Measurements from ENCODE around the gene KEL.

Gene KEL

DNA sequence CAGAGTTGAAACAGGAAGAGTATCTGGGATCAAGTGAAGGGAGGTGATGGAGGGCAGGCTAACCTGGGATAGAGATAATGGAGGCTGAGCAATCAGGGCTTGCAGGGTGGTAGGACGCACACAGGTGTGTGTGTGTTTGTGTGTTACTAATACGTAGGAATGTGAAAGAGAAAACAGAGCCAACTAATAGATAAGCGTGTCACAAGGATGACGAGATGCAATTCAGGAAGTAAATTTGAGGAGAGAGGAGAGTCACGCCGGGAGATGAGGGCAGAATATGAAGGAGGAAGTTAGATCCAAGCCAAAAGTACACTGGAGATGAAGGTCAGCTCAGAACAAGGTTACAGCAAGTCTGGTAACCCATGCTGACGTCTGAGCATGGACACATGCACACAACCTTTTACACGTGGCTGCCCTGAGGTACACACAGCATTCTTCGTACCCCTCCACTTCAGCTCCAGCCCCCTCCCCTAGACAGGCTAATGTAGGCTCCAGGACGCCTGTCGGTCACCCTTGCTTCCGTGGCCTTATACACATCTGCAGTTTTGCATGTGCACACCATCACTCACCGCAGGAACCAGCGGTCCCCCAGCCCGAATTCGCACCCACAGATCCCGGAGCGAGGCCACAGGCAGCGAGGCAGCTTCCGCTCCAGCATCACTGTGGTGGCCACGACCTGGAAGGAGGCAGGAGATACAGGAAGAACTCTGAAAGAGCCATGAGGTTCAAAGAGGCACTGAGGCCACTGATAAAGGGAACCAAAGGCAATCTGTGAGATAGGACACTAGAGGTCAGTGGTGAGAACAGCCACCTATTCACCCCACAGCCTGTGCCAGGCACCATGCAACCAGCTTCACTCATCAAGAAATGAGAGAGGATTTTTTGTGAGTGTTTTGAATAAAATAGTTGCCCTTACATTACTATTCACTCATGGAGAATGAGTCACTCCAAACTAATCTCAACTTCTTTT, 53.0 kb downstream of the KEL start:
- Histone ChIP-seq H2AK5ac (ENCODE audit: low read depth, low read length) (no peak overlapping the region), H2BK120ac (ENCODE audit: low read depth, low read length) (no peak overlapping the region), H3K18ac (ENCODE audit: low read length) (peak overlapping the region; percentile 33), H3K23ac (ENCODE audit: low read depth, low read length, poor library complexity) (no peak overlapping the region), H2BK15ac (ENCODE audit: low read length) (no peak overlapping the region), H3K4me2 (ENCODE audit: insufficient read depth, low read length, poor library complexity, severe bottlenecking) (no peak overlapping the region), H3K9ac (ENCODE audit: low read depth, low read length, poor library complexity) (no peak overlapping the region), H3K27me3 (ENCODE audit: control insufficient read depth in 3 of 3, insufficient read depth in 3 of 3, low read depth in 1 of 3, low read length in 3 of 3) (no peaks in the 10 kb centered on the region), H3K36me3 (replicated peaks in 1 of 2; ENCODE audit: control insufficient read depth in 2 of 2, insufficient read depth in 2 of 2, low read length in 2 of 2) (no peaks in the 10 kb centered on the region), H2BK12ac (ENCODE audit: low read length) (no peak overlapping the region), H2AFZ (ENCODE audit: low read length) (no peak overlapping the region), H3K4me1 (ENCODE audit: control insufficient read depth in 2 of 2, insufficient read depth in 1 of 2, low read depth in 1 of 2, low read length in 2 of 2) (no peaks in the 10 kb centered on the region), H3K9me3 (replicated peaks in 1 of 2; ENCODE audit: control insufficient read depth in 2 of 2, insufficient read depth in 1 of 2, low read depth in 1 of 2, low read length in 2 of 2) (peaks cover 0 to 2% of the 10 kb centered on the region in 2 donors), H3K4ac (ENCODE audit: low read length) (no peak overlapping the region), H3K27ac (replicated peaks; ENCODE audit: low read length) (no peak overlapping the region), H2BK5ac (ENCODE audit: low read length) (no peak overlapping the region), H3K79me1 (ENCODE audit: low read depth, low read length) (no peaks in the 10 kb centered on the region), H3K4me3 (ENCODE audit: low read length in 2 of 2) (no peak overlapping the region), H4K91ac (ENCODE audit: low read depth, low read length, poor library complexity) (no peak overlapping the region), H3K14ac (ENCODE audit: low read length) (no peak overlapping the region), H4K8ac (ENCODE audit: low read depth, low read length) (no peak overlapping the region)
- no peak for DNase-seq (ENCODE audit: low spot score)
- no CpG with 5 or more reads among the region's 21 CpGs for WGBS, 2 donors (ENCODE audit: extremely low coverage in 2 of 2, insufficient read length in 2 of 2, insufficient replicate concordance in 1 of 2)

DNA sequence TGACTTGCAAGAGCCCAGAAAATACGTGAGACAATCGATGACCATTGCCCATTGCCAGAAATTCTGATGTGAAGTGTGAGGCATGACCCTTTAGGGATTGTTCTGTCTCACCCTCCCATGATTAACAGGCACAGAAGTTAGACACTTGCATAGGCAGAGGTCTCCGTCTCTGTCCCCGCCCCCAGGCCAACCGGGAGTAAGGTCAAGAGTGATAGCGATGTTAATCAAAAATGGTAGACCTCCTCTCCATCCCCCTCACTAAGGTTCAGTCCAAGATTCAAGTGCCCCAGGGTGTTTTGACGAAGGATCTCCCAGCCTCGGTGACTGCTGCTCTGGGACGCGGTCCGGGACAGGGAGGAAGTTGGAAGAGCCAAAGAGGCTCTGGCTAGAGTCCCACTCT, 53.9 kb downstream of the KEL start:
- Histone ChIP-seq H3K4me1 (ENCODE audit: control insufficient read depth in 2 of 2, insufficient read depth in 1 of 2, low read depth in 1 of 2, low read length in 2 of 2) (no peaks in the 10 kb centered on the region), H3K4me2 (ENCODE audit: insufficient read depth, low read length, poor library complexity, severe bottlenecking) (no peak overlapping the region), H4K91ac (ENCODE audit: low read depth, low read length, poor library complexity) (no peak overlapping the region), H4K8ac (ENCODE audit: low read depth, low read length) (no peak overlapping the region), H2BK15ac (ENCODE audit: low read length) (no peak overlapping the region), H2BK120ac (ENCODE audit: low read depth, low read length) (no peak overlapping the region), H3K4ac (ENCODE audit: low read length) (no peak overlapping the region), H3K14ac (ENCODE audit: low read length) (no peak overlapping the region), H2BK12ac (ENCODE audit: low read length) (no peak overlapping the region), H3K79me1 (ENCODE audit: low read depth, low read length) (no peaks in the 10 kb centered on the region), H3K9me3 (replicated peaks in 1 of 2; ENCODE audit: control insufficient read depth in 2 of 2, insufficient read depth in 1 of 2, low read depth in 1 of 2, low read length in 2 of 2) (peaks cover 0 to 2% of the 10 kb centered on the region in 2 donors), H3K23ac (ENCODE audit: low read depth, low read length, poor library complexity) (no peak overlapping the region), H3K18ac (ENCODE audit: low read length) (no peak overlapping the region), H3K4me3 (ENCODE audit: low read length in 2 of 2) (no peak overlapping the region), H3K36me3 (replicated peaks in 1 of 2; ENCODE audit: control insufficient read depth in 2 of 2, insufficient read depth in 2 of 2, low read length in 2 of 2) (no peaks in the 10 kb centered on the region), H3K27ac (replicated peaks; ENCODE audit: low read length) (no peak overlapping the region), H2AK5ac (ENCODE audit: low read depth, low read length) (no peak overlapping the region), H2AFZ (ENCODE audit: low read length) (no peak overlapping the region), H3K9ac (ENCODE audit: low read depth, low read length, poor library complexity) (no peak overlapping the region), H3K27me3 (ENCODE audit: control insufficient read depth in 3 of 3, insufficient read depth in 3 of 3, low read depth in 1 of 3, low read length in 3 of 3) (no peaks in the 10 kb centered on the region), H2BK5ac (ENCODE audit: low read length) (no peak overlapping the region)
- no peak for DNase-seq (ENCODE audit: low spot score)
- no CpG with 5 or more reads among the region's 11 CpGs for WGBS, 2 donors (ENCODE audit: extremely low coverage in 2 of 2, insufficient read length in 2 of 2, insufficient replicate concordance in 1 of 2)

DNA sequence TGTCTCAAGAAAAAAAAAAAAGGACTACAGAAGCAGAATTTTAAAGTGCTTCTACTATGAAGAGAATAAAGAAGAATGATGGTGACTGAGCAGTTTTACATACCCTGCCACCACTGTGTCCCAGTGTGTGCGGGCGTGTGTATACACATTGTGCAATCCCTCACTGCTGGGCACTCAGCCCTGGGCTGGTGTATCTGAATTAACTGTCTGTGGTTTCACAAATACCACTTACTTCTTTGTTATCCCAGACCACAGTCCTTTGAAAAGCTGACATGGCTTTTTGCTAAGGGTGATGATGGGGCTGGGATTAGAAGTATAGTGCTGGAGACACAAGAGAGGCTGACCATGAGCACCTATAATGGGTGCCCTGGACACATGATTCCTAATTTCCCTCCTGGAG, 55.5 kb downstream of the KEL start:
- no peak overlapping the region for H2BK12ac ChIP-seq (ENCODE audit: low read length)
- H3K4ac ChIP-seq (ENCODE audit: low read length) = no peak overlapping the region
- H3K4me2 ChIP-seq (ENCODE audit: insufficient read depth, low read length, poor library complexity, severe bottlenecking) = no peak overlapping the region
- no peak overlapping the region for H3K18ac ChIP-seq (ENCODE audit: low read length)
- no peak overlapping the region for H2BK5ac ChIP-seq (ENCODE audit: low read length)
- H4K91ac ChIP-seq (ENCODE audit: low read depth, low read length, poor library complexity) = no peak overlapping the region
- no peak overlapping the region for H3K14ac ChIP-seq (ENCODE audit: low read length)
- no peak overlapping the region for H3K27ac ChIP-seq (replicated peaks; ENCODE audit: low read length)
- no peak overlapping the region for H2BK120ac ChIP-seq (ENCODE audit: low read depth, low read length)
- H3K9me3 ChIP-seq (replicated peaks in 1 of 2; ENCODE audit: control insufficient read depth in 2 of 2, insufficient read depth in 1 of 2, low read depth in 1 of 2, low read length in 2 of 2) = peaks cover 0 to 2% of the 10 kb centered on the region in 2 donors
- no peak overlapping the region for H2AFZ ChIP-seq (ENCODE audit: low read length)
- no peak overlapping the region for H2BK15ac ChIP-seq (ENCODE audit: low read length)
- no CpG with 5 or more reads among the region's 2 CpGs for WGBS, 2 donors (ENCODE audit: extremely low coverage in 2 of 2, insufficient read length in 2 of 2, insufficient replicate concordance in 1 of 2)
- no peak overlapping the region for H3K23ac ChIP-seq (ENCODE audit: low read depth, low read length, poor library complexity)
- H3K27me3 ChIP-seq (ENCODE audit: control insufficient read depth in 3 of 3, insufficient read depth in 3 of 3, low read depth in 1 of 3, low read length in 3 of 3) = no peaks in the 10 kb centered on the region
- DNase-seq (ENCODE audit: low spot score) = no peak
- no peaks in the 10 kb centered on the region for H3K79me1 ChIP-seq (ENCODE audit: low read depth, low read length)
- no peak overlapping the region for H3K4me3 ChIP-seq (ENCODE audit: low read length in 2 of 2)
- H2AK5ac ChIP-seq (ENCODE audit: low read depth, low read length) = no peak overlapping the region
- H4K8ac ChIP-seq (ENCODE audit: low read depth, low read length) = no peak overlapping the region
- H3K4me1 ChIP-seq (ENCODE audit: control insufficient read depth in 2 of 2, insufficient read depth in 1 of 2, low read depth in 1 of 2, low read length in 2 of 2) = peaks cover 0 to 3% of the 10 kb centered on the region in 2 donors
- H3K36me3 ChIP-seq (replicated peaks in 1 of 2; ENCODE audit: control insufficient read depth in 2 of 2, insufficient read depth in 2 of 2, low read length in 2 of 2) = no peaks in the 10 kb centered on the region
- H3K9ac ChIP-seq (ENCODE audit: low read depth, low read length, poor library complexity) = no peak overlapping the region

- Histone ChIP-seq H2BK120ac (ENCODE audit: low read depth, low read length) (no peak overlapping the region), H2BK5ac (ENCODE audit: low read length) (no peak overlapping the region), H4K91ac (ENCODE audit: low read depth, low read length, poor library complexity) (no peak overlapping the region), H3K27me3 (ENCODE audit: control insufficient read depth in 3 of 3, insufficient read depth in 3 of 3, low read depth in 1 of 3, low read length in 3 of 3) (no peaks in the 10 kb centered on the region), H3K4me2 (ENCODE audit: insufficient read depth, low read length, poor library complexity, severe bottlenecking) (no peak overlapping the region), H2AK5ac (ENCODE audit: low read depth, low read length) (no peak overlapping the region), H2BK12ac (ENCODE audit: low read length) (no peak overlapping the region), H3K23ac (ENCODE audit: low read depth, low read length, poor library complexity) (no peak overlapping the region), H3K4me1 (ENCODE audit: control insufficient read depth in 2 of 2, insufficient read depth in 1 of 2, low read depth in 1 of 2, low read length in 2 of 2) (peaks cover 0 to 4% of the 10 kb centered on the region in 2 donors), H3K36me3 (replicated peaks in 1 of 2; ENCODE audit: control insufficient read depth in 2 of 2, insufficient read depth in 2 of 2, low read length in 2 of 2) (no peaks in the 10 kb centered on the region), H3K4ac (ENCODE audit: low read length) (no peak overlapping the region), H3K9me3 (replicated peaks in 1 of 2; ENCODE audit: control insufficient read depth in 2 of 2, insufficient read depth in 1 of 2, low read depth in 1 of 2, low read length in 2 of 2) (peaks cover 0 to 2% of the 10 kb centered on the region in 2 donors), H2BK15ac (ENCODE audit: low read length) (no peak overlapping the region), H3K18ac (ENCODE audit: low read length) (no peak overlapping the region), H3K14ac (ENCODE audit: low read length) (no peak overlapping the region), H3K27ac (replicated peaks; ENCODE audit: low read length) (no peak overlapping the region), H3K4me3 (ENCODE audit: low read length in 2 of 2) (no peak overlapping the region), H3K79me1 (ENCODE audit: low read depth, low read length) (no peaks in the 10 kb centered on the region), H2AFZ (ENCODE audit: low read length) (no peak overlapping the region), H4K8ac (ENCODE audit: low read depth, low read length) (no peak overlapping the region), H3K9ac (ENCODE audit: low read depth, low read length, poor library complexity) (no peak overlapping the region)
- WGBS, 2 donors (ENCODE audit: extremely low coverage in 2 of 2, insufficient read length in 2 of 2, insufficient replicate concordance in 1 of 2) = no CpG with 5 or more reads among the region's 2 CpGs
- no peak for DNase-seq (ENCODE audit: low spot score)
These were observed 56.4 kb downstream of the KEL start for GRCh38 chr7:142905759-142906158.
